K562 (cell line): ENCODE results near the gene JMY. TPM values are rescaled to one million over a fixed set of nuclear protein-coding genes. Genes with fewer than 3 reads are reported as not detected.
"Not testable (repeated sequence)": the region's sequence is repeated elsewhere in the genome, so short reads cannot be mapped to it uniquely, and the experiment has no call there.

ENCODE experiments used
- ATAC-seq: fragments of 200-7000 bp; cut with Tn5 transposase; 3 replicates; pipeline ENCODE4 v1.9.1; 2020; ENCODE audit warnings: moderate library complexity
- BruUV-seq: library from RNA; stranded (reverse); fragments of 400-500 nt; replicated peaks from 2 replicates; lab custom pipeline; 2021; lab: Mats Ljungman, UMichigan
- CTCF ChIA-PET: fragments of 300-600 bp; formaldehyde crosslinking; extraction: SDS; loops from one replicate; lab custom pipeline; 2021; ENCODE audit warnings: low intra/inter-chr PET ratio; lab: Yijun Ruan, JAX
- POLR2A ChIA-PET: fragments of 300-600, 350-650 bp; sonication (Branson Sonifier 250); formaldehyde crosslinking; extraction: SDS; loops from one replicate; lab custom pipeline; 2021; ENCODE audit warnings: antibody characterized with exemption, inconsistent platforms; lab: Yijun Ruan, JAX
- DNase-seq, 4 experiments: peaks; one replicate each; pipeline versions ENCODE4 v3.0.0 to v3.0.0-alpha.2; 2011 to 2018; ENCODE audit warnings: low spot score in 3 of 4, mixed read lengths in 3 of 4; ENCODE audit errors: extremely low read depth in 1 of 4
- FAIRE-seq: peaks from 2 replicates; lab custom pipeline; 2011; peaks lifted over from hg19 to GRCh38; lab: Jason Lieb, UNC
- H2AFZ ChIP-seq: 2 replicates; pipeline ENCODE4 v1.6.0; 2011; ENCODE audit warnings: low read depth, low read length, control low read depth, inconsistent platforms
- H3K27ac ChIP-seq: fragments of 200-600 bp; 3 replicates; pipeline ENCODE4 v1.8.0; 2011; ENCODE audit warnings: low read depth, mild to moderate bottlenecking, control low read depth, inconsistent platforms, low read length, moderate library complexity, mixed read lengths; ENCODE audit errors: extremely low read depth
- H3K27me3 ChIP-seq, 2 experiments: fragments of 300-600 bp in 1 of 2; 2 replicates in 1 of 2; 3 replicates in 1 of 2; pipeline versions ENCODE4 v1.6.0 to v1.8.0; 2011; ENCODE audit warnings: inconsistent platforms in 2 of 2, low read length in 2 of 2, mild to moderate bottlenecking in 1 of 2, mixed read lengths in 1 of 2, moderate library complexity in 1 of 2; ENCODE audit not compliant: control insufficient read depth in 2 of 2, insufficient read depth in 2 of 2
- H3K36me3 ChIP-seq: fragments of 300-600 bp; 3 replicates; pipeline ENCODE4 v1.8.0; 2011; ENCODE audit warnings: mild to moderate bottlenecking, low read length, inconsistent platforms; ENCODE audit not compliant: control insufficient read depth, insufficient read depth
- H3K4me1 ChIP-seq, 2 experiments: fragments of 200-600 bp in 1 of 2; replicated peaks in 1 of 2; 2 replicates in 1 of 2; 3 replicates in 1 of 2; pipeline versions ENCODE4 v1.5.1 to v1.8.0; 2011; ENCODE audit warnings: inconsistent platforms in 2 of 2, low read length in 2 of 2, mild to moderate bottlenecking in 1 of 2, mixed read lengths in 1 of 2, moderate library complexity in 1 of 2; ENCODE audit not compliant: control insufficient read depth in 2 of 2, insufficient read depth in 2 of 2
- H3K4me2 ChIP-seq: 2 replicates; pipeline ENCODE4 v1.6.1; 2011; ENCODE audit warnings: low read length, control low read depth, inconsistent platforms, mixed read lengths; ENCODE audit not compliant: insufficient read depth
- H3K4me3 ChIP-seq: fragments of 200-600 bp; sonication (generic), shearing (Covaris generic); 2 replicates; pipeline ENCODE4 v1.5.1; 2016; ENCODE audit warnings: control low read depth, inconsistent platforms
- H3K79me2 ChIP-seq: fragments of 200-600 bp; 3 replicates; pipeline ENCODE4 v1.8.0; 2011; ENCODE audit warnings: low read length, inconsistent platforms; ENCODE audit not compliant: control insufficient read depth, insufficient read depth
- H3K9ac ChIP-seq, 2 experiments: 2 replicates each; pipeline versions ENCODE4 v1.6.0 to v1.6.1; 2011; ENCODE audit warnings: low read depth in 2 of 2, low read length in 2 of 2, control low read depth in 1 of 2, inconsistent platforms in 1 of 2, mild to moderate bottlenecking in 1 of 2, mixed read lengths in 1 of 2; ENCODE audit not compliant: insufficient read depth in 1 of 2
- H3K9me1 ChIP-seq: one replicate; pipeline ENCODE4 v1.6.0; 2011; ENCODE audit warnings: inconsistent platforms, mild to moderate bottlenecking, low read length, moderate library complexity; ENCODE audit not compliant: control insufficient read depth, insufficient read depth
- H3K9me3 ChIP-seq: replicated peaks from 2 replicates; pipeline ENCODE4 v1.5.1; 2011; ENCODE audit warnings: low read depth, low read length, inconsistent platforms; ENCODE audit not compliant: control insufficient read depth, insufficient read depth
- H4K20me1 ChIP-seq: replicated peaks from 2 replicates; pipeline ENCODE4 v1.6.1; 2011; ENCODE audit warnings: low read length, inconsistent platforms, mixed read lengths; ENCODE audit not compliant: control insufficient read depth, insufficient read depth
- CREBBP ChIP-seq: IDR thresholded peaks from one replicate; pipeline ENCODE4 v1.6.1; 2012; ENCODE audit warnings: low read depth, mild to moderate bottlenecking, control low read depth, inconsistent platforms, low read length
- WGBS: fragments of 100-300 bp; shearing (Covaris generic); methylation state at CpG from one replicate; pipeline ENCODE4 v1.1.6; 2016; ENCODE audit warnings: low coverage, mixed read lengths; ENCODE audit not compliant: insufficient coverage; ENCODE audit errors: missing lambda C conversion rate; 5-methylcytosine and 5-hydroxymethylcytosine counted together
- in situ Hi-C: fragments of 300-500 bp; cut with MboI; formaldehyde crosslinking; loops from 4 replicates; pipeline ENCODE4 v1.15.0; 2018; ENCODE audit warnings: inconsistent platforms, mixed read lengths
- intact Hi-C: fragments of 100-400 bp; cut with micrococcal nuclease; formaldehyde crosslinking; loops from 2 replicates; pipeline ENCODE4 v1.14.2; 2022
- polyA plus RNA-seq, 8 experiments: library from polyadenylated mRNA; depleted of rRNA in 4 of 8; stranded (reverse) in 5 of 8; unstranded in 3 of 8; fragments of >200 nt; fragmentation: Nextera tagmentation in 2 of 8; fragmentation: Illumina TruSeq in 1 of 8; extraction: Ambion mirVana in 2 of 8; extraction: Trizol in 1 of 8; gene quantifications; 2 replicates each; pipeline versions ENCODE4 v1.2.1 to v1.2.3, GENCODE V29; 2011 to 2014; ENCODE audit warnings: inconsistent platforms in 1 of 8, missing spikeins in 1 of 8
- total RNA-seq, 7 experiments: library from RNA; depleted of rRNA in 6 of 7; stranded (reverse); fragments of >200 nt in 6 of 7; fragmentation: Illumina TruSeq in 2 of 7; extraction: Trizol in 2 of 7; gene quantifications; 2 replicates each; pipeline versions ENCODE4 v1.2.1 to v1.2.3, GENCODE V29; 2011 to 2021; ENCODE audit warnings: low replicate concordance in 1 of 7
- TF ChIP-seq, protein P1 (sequence below), 3 experiments: IDR thresholded peaks in 2 of 3; conservative IDR thresholded peaks in 1 of 3; 2 replicates each; pipeline ENCODE4 v1.5.1; 2011 to 2012; ENCODE audit warnings: low read length in 3 of 3, mild to moderate bottlenecking in 3 of 3, control low read depth in 2 of 3, improper control_type of control experiment in 1 of 3, inconsistent platforms in 1 of 3, low read depth in 1 of 3, mixed read lengths in 1 of 3, moderate library complexity in 1 of 3; ENCODE audit not compliant: insufficient read depth in 2 of 3

Gene JMY
- total and polyA plus RNA-seq, 9 of the 15 experiments (the other 6 are each of a cell fraction or from before 2014, with no cell fraction given): 1.1 to 5.5 (median 3.7) TPM

- Histone ChIP-seq H3K27me3 (no peaks in the 10 kb centered on the region), H3K36me3 (no peaks in the 10 kb centered on the region), H4K20me1 (no peaks in the 10 kb centered on the region; the same call in 1 of the 2 replicates), H3K27ac (no peak overlapping the region), H3K9me1 (no peaks in the 10 kb centered on the region), H3K4me1 (no peaks in the 10 kb centered on the region), H3K9ac (no peak overlapping the region), H2AFZ (no peak overlapping the region), H3K9me3 (no peaks in the 10 kb centered on the region), H3K4me3 (no peak overlapping the region), H3K4me2 (no peak overlapping the region), H3K79me2 (peaks cover 57% of the 10 kb centered on the region)
- ChIA-PET CTCF (no interaction called here), POLR2A (no interaction called here)
- in situ Hi-C loops (no loop called here), intact Hi-C loops (no loop called here)
- peak; percentile 12; the same call in 2 of the 3 replicates for ATAC-seq
- WGBS: 67% methylated on average over 1 of the region's 1 CpG
- no peak for DNase-seq
- no TSS peak for BruUV-seq
- TF ChIP-seq CREBBP: no peak
- TF ChIP-seq, protein P1, sequence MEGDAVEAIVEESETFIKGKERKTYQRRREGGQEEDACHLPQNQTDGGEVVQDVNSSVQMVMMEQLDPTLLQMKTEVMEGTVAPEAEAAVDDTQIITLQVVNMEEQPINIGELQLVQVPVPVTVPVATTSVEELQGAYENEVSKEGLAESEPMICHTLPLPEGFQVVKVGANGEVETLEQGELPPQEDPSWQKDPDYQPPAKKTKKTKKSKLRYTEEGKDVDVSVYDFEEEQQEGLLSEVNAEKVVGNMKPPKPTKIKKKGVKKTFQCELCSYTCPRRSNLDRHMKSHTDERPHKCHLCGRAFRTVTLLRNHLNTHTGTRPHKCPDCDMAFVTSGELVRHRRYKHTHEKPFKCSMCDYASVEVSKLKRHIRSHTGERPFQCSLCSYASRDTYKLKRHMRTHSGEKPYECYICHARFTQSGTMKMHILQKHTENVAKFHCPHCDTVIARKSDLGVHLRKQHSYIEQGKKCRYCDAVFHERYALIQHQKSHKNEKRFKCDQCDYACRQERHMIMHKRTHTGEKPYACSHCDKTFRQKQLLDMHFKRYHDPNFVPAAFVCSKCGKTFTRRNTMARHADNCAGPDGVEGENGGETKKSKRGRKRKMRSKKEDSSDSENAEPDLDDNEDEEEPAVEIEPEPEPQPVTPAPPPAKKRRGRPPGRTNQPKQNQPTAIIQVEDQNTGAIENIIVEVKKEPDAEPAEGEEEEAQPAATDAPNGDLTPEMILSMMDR (IDR thresholded peaks at IDR 0.05 in 2 of 3, conservative IDR thresholded peaks at IDR 0.05 in 1 of 3; ENCODE audit: insufficient read depth in 2 of 3, low read depth in 1 of 3, low read length in 3 of 3): peak in 1 of 3 experiments; percentile 20; a peak in 1 of 6 replicates
- no peak for FAIRE-seq
Measured at GRCh38 chr5:79243224-79243623, 7.3 kb downstream of the JMY start.

GRCh38 chr5:79254067-79254466 is 18.1 kb downstream of the JMY start:
- POLR2A ChIA-PET: not testable (repeated sequence)

More at GRCh38 chr5:79254067-79254466, 18.1 kb downstream of the JMY start:
- BruUV-seq, H3K9ac ChIP-seq, H3K9me3 ChIP-seq, ATAC-seq, H3K27me3 ChIP-seq, H3K9me1 ChIP-seq, H2AFZ ChIP-seq, H3K36me3 ChIP-seq, FAIRE-seq, H3K27ac ChIP-seq, intact Hi-C loops, H3K4me1 ChIP-seq, in situ Hi-C loops, DNase-seq, H3K4me2 ChIP-seq, H3K4me3 ChIP-seq: not testable (repeated sequence)
- WGBS: 56% methylated on average over 7 of the region's 8 CpGs
- Histone ChIP-seq H4K20me1 (peaks cover 17% of the 10 kb centered on the region; the same call in 1 of the 2 replicates), H3K79me2 (peaks cover 15% of the 10 kb centered on the region)
- CTCF ChIA-PET: interaction anchor here (0.6 kb wide), 1 partner anchor 655 kb away, joined by 3 read pairs; no protein-coding TSS in a partner anchor
